Stimulated activated CD4-positive, alpha-beta T cell treated with anti-CD3 and anti-CD28 coated beads, Interleukin-1b, Interleukin-23, amount 100 ng/mL, for 1 hour (primary cell): ENCODE data around the gene COX4I1.
"Not testable (repeated sequence)": the region's sequence is repeated elsewhere in the genome, so short reads cannot be mapped to it uniquely, and the experiment has no call there.

ENCODE experiments used
- DNase-seq, 2 donors: peaks; one replicate each; pipeline ENCODE4 v3.0.0-alpha.2; 2020; ENCODE audit warnings: low read depth in 2 of 2

The COX4I1 gene

DNA sequence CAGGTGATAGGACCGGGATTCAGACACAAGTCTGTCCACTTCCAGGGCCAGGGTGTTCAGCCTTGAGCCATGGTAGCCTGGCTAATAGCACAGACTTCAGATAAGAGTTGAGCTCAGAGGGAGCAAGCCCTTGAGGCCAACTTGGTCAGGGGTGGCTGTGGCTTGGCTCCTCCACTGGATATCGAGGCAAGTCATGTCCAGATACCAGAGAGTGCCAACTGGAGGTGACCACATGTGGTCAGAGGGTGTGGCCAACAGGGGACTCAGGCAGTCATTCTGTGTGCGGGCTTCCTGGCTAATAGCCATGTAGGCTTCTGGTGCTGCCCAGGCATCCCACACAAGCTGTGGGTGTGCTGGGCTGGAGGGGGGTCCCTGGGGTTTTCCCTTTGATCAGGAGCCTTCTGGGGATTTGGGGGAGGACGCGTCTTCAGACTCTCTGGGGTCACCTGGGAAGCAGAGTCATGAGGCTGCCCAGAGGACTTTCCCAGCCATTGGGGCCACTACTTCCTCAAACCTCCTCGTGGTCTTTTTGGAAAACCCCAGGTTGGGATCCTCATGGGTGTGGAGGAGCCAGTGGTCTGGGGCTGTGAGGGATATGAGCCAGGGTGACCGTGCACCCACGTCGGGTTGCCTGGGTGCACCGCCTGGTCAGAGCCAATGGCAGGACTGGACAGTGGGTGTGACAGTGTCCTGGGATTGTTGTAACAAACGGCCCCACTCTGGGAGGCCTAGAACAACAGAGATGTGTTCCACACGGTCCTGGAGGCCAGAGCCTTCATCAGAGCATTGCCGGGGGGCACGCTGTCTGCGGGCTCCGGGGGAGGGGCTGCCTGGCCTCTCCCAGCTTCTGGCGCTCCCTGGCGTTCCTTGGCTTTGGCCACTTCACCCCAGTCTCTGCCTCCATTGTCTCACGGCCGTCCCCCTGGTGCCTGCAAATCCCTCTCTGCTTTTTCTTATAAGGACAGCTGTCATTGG is 25.0 kb downstream of the COX4I1 start:
- no peak for DNase-seq

GRCh38 chr16:85825326-85825725 is 25.8 kb downstream of the COX4I1 start:
- no peak for DNase-seq

DNA sequence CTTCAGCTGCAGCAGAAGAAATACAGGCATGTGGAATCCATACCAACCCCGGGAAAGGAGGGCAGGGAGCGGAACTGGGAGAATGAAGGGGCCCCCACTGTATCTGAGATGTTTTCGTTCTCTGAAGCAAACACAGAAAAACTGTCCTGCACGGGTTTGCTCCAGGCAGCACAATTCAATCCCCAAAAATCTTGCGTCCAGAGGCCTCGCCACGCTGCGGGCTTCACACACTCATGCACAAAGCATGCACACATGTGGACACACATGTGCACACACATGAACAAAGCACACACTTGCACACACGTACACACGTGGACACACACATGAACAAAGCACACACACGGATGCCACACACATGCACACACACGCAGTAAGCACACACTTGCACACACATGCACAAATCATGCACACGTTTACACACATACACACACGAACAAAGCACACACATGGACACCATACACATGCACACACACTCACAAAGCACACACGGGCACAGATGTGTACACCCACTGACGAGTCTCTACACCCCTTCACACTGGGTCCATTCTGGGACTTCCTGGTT is 27.3 kb downstream of the COX4I1 start:
- DNase-seq, result no peak

DNA sequence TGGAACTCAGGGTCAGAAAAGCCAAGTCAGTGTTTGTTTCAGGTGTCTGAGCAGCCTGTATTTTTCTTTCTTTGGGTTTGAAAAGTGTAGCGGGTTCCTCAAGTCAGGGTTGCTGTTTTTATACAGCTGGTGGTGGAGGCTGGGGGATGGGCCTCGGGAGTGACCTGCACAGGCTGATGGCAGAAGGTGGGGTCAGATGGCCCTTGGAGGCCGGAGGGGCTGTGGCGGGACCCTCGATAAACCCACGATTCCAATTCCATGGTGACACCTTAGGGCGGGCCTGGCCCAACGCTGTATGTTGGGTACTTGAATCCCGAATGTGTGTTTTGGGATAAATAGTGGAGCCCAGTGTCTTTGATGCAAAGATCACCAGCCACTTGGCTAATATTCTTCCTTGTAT is 28.7 kb downstream of the COX4I1 start:
- DNase-seq, result no peak

DNA sequence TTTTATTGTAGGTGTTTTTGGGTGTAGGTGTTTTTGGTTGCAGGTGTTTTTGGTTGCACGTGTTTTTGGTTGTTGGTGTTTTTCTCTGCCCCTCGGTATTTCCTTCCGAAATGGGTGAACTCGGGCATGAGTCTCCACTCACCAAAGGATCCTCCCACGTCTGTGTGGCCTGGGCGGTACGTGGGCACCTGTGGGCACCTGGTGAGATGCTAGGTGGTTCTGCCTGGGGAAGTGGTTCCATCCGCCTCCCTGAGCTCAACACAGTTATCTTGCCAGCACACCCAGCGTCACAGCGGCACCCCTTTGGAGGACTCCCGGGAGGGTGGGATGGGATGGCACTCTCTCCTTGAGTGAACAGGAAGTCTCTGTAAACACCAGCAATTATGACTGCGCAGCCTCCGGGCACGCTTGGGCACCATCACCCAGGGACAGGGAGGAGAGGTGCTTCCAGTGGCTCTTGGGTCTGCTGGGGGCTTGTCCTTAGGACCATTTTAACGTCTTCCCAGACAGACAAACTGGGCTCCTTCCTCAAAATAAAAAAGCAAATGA is 29.8 kb downstream of the COX4I1 start:
- no peak for DNase-seq

DNA sequence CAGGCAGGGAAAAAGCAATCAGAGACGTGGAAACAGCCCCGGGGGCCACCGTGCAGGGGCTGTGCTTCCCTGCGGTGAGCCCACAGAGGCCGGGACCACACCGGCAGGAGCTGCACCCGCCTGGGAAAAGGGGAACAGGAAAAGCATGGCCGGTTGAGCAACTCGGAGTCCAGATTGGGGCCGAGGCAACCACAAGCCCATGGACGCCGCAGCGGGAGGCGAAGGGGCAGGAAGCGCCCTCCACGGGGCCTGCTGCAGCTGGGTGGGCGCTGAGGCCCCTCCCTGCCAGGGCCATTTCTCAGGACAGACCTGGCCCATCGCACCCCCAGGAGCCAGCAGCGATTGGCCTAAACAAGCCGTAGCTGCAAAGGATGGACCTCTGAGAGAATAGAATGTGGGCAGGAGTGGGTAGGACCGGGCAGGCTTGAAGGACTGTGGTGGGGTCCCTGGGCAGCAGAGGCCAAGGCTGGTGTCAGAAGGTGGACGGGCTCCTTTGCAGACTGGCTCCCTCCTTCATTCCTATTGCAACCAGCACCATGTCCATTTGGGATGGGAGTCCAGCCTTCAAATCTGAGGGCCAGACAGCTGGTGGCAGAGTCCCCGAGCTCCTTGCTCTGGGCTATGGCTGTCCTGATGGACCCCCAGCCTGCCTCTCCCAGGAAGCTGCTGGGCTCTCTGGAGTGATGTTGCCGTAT is 30.4 kb downstream of the COX4I1 start:
- DNase-seq, result no peak

GRCh38 chr16:85830821-85831220 is 31.3 kb downstream of the COX4I1 start:
- DNase-seq, result no peak

DNA sequence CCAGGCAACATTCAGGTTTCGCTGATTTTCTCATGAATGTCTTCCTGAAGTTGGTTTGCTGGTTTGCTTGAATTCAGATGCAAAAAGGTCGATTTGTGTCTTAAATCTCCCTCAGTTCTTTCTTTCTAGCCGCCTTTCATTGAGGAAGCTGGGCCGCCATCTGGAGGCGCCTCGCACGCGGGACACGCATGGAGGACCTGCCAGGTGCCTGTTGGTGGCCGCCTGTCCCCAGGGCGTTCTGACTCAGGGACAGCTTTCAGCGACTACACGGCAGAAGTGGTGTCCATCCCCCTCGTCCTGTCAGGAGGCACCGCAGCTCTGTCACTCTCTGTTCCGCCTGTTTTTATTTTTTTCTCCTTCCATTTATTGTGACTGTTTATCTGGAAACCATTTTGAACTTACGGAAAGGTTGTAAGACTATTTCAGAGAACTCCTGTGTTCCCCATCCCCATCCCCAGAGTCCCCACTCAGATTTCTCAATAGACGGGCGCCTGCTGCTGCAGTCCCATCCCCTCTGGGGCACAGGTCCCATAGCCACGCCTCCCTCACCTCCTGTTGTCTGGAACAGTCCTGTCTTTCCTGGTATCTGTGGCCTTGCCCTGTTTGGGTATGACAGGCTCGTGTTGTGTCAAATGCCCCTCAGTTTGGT is 33.2 kb downstream of the COX4I1 start:
- DNase-seq, result no peak

DNA sequence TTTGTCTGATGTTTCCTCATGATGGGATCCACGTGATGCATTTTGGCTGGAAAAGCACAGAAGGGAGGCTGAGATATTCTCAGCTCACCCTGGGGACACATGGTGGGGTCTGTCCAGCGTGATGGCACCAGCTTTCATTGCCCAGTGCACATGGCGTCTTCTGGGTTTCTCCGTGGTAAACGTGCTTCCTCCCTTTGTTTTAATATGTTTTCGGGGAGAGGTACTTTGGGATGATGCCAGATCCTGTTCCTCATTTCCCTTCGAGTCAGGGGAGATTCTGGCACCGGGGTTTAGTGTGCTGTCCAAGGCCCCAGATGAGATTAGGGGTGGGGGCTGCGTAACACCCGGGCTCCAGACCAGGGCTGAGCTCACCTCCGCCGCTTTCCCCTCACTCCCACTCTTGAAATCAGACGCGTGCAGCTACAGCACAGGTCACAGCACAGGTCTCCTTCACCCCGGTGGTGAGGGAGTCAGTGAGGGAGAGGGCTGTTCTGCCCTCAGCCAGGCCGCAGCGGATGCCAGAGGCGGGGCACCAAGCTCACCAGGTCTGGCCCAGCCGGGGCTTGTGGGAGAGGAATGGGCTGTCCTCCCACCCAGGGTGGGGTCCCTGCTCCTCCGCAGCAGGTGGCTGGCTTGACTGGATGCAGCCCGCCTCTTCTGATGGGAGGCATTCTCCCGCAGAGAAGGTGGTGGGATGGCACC is 33.9 kb downstream of the COX4I1 start:
- no peak for DNase-seq

DNA sequence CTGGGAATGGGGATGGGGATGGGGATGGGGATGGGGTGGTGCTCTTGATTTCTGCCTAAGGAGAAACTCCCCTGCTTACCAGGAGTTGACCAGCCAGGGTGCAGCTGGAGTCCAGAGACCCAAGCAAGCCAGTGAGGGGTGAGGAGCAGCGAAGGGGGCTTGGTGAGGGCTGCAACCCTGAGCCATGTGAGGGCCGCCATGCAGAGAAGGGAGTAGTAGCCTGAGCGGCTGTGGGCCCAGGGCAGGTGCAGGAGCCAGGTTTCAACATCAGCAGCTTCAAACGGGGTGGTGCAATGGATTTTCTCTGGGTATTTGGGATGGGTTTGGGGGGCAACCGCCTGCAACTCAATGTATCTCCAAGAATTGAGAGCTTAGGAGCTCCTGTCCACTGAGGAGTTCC is 35.2 kb downstream of the COX4I1 start:
- no peak for DNase-seq

DNA sequence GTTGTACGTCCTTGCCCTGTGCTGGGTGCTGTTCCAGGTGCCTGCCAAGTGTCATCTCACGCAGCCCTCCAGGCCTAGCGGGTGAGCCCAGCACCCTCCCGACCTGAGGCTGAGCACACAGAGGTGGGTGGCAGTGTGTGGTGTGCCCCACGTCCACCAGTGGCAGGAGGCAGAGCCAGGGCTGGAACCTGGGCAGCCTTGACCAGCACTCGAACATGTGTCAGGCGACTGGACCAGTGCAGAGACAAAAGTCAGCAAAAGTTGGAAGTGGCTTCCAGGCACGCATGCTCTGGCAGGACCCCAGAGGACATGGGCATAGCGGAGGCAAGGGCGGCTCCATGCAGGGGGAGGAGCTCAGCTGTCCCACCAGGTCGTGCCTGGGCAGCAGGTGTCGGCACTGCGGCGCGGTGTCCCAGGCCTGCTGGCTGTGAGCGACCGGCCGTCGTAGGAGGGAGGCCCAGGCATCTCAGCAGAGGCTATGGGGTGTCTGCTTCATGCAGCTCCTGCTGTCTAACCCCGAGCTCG is 35.8 kb downstream of the COX4I1 start:
- DNase-seq, result no peak

GRCh38 chr16:85835956-85836705 is 36.6 kb downstream of the COX4I1 start:
- no peak for DNase-seq

DNA sequence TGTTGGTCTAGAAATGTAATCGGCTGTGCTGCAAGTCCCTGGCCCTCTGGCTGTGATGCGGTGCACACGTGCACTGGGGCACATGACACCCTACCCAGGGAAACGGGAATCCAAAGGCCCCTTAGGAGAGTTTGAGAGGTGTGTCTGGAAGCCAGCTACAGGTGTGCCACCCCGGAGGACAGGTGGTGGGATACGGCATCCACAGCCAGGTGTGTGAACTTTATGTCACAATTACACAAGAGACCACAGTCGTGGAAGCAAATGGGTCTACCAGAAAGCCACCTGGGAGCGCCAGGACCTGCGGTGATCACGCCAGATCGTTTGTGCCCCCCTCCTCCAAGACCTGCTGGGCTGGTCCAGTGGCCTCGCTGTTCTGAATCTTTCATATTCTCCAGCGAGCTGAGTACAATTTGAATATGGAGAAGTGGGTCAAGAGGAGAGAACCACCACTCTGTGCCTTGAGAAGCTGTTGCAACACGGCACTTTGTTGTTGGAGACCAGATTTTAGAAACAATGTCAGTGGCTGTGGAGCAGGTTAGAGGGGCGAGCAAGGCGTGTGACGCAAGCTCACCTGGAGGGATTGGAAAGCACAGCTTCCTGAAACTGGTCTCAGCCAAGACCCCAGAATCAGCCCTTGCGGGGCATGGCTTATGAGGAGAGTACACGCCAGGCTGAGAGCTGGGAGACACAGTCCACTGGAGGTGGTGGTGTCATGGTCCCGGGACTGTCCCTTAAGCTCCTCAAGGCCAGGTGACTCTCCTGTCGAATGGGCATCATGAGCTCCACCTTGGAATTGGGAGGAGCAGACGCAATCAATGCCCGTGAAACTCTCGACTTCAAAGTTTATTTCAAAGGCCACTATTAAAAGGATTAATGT is 37.4 kb downstream of the COX4I1 start:
- DNase-seq, result no peak

- DNase-seq, result not testable (repeated sequence)
Measured at GRCh38 chr16:85837654-85838053, 38.2 kb downstream of the COX4I1 start.

- DNase-seq, result no peak
Measured at GRCh38 chr16:85838381-85838780, 38.9 kb downstream of the COX4I1 start.

DNA sequence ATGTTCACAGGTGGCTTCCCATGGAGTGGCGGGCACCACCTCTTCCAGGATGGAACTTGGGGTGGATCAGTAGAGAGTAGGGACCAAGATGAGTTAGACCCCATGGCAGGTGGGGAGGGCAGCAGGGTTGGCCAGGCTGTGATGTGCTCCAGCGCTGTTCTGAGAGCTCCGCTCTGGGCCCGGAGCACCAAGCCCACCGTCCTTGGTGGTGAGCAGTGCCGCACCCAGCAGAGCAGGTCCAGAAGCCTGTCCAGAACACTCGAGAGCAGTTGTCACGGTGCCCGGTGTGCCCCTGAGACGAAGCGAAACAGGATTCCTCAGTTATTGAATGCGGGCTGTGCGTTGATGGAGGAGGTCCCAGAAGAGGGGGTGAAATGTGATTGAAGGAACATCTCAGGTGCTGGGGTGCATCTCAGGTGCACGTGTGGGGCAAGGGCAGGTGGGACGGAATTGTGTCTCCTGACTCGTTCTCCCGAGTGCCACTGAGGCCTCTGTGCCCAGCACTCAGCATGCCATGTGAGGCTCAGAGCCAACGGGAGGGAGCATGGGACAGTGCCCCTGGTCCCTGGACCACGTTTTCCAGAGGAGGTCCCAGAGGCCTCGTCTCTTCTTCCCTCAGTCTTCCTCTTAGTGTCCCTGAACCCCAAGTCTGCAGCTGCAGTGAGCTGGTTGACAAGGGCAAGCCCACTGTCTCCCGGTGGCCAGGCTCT is 39.5 kb downstream of the COX4I1 start:
- no peak for DNase-seq

DNA sequence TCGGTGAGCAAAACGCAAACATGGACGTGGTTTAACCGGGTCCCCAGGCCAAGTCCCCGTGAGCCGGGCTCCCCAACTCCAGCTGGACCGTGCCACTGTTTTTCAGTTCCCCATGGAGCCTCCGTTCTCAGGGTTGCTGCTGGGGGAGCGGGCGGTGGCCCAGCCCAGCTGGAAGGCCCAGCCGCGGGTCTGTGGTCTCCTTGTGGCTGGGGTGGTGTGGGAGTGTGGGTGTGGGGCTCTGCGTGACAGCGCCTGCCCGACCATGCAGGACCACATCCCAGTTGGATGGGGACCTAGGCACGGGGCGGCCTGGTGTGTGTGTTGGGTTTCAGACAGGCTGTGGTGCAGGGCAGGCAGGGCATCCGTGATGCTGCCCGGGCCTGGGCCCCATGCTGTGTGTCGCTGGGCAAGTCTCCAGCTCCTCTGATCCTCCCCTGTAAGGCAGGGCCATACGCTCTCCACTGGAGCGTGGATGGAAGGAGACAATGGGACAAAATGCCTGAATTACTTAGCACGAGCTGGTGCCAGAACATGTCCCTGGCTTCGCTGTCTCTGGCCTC is 40.3 kb downstream of the COX4I1 start:
- DNase-seq, result no peak

DNA sequence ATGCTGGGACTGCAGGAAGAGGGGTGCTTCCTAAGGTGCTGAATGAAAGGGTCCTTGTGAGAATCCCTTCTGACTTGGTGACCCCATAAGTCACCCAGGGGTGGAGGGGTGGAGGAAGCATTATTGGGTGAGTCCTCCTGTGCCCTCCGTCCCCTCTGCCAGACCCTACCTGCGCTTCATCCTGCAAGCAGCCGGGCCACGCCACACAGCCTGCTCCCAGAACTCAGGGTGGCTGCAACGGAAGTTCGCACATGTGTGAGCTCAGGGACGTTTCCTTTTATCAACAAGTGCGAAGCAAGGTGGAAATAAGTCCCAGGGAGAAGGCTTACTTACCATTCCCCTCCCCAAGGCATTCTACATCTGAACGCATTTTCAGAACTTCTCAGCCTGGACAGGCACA is 40.9 kb downstream of the COX4I1 start:
- no peak for DNase-seq
